D721Med (cell line): ENCODE data around the gene MT1E.
A peak's percentile ranks its signal among the peaks of the same experiment; 100 is the strongest.

ENCODE experiments used
- DNase-seq: peaks from one replicate; pipeline ENCODE4 v3.0.0; 2011; ENCODE audit warnings: low spot score; ENCODE audit not compliant: insufficient read length
- FAIRE-seq: peaks from 2 replicates; lab custom pipeline; 2011; peaks lifted over from hg19 to GRCh38; lab: Jason Lieb, UNC
- TF ChIP-seq, protein P1 (sequence below): IDR thresholded peaks from 2 replicates; pipeline ENCODE4 v1.5.1; 2012; ENCODE audit warnings: mild to moderate bottlenecking, control low read depth; ENCODE audit not compliant: insufficient read depth; ENCODE audit errors: missing control alignments

MT1E gene

DNA sequence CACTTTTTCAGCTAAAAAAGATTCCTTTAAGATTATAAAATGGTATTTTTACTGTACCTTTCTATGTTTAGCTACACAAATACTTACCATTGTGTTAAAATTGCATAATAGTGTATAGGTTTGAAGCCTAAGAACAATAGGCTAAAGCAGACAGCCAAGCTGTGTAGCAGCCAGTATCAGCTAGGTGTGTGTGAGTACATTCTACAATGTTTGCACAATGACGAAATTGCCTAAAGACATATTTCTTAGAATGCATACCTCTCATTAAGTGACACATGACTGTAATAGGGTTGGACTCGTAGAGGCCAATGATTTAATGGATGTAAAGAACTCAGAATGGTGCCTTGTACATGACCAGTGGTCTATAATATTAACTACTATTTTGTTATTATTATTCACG, 24.2 kb downstream of the MT1E start:
- no peak for FAIRE-seq
- DNase-seq, result no peak
- TF ChIP-seq, protein P1, sequence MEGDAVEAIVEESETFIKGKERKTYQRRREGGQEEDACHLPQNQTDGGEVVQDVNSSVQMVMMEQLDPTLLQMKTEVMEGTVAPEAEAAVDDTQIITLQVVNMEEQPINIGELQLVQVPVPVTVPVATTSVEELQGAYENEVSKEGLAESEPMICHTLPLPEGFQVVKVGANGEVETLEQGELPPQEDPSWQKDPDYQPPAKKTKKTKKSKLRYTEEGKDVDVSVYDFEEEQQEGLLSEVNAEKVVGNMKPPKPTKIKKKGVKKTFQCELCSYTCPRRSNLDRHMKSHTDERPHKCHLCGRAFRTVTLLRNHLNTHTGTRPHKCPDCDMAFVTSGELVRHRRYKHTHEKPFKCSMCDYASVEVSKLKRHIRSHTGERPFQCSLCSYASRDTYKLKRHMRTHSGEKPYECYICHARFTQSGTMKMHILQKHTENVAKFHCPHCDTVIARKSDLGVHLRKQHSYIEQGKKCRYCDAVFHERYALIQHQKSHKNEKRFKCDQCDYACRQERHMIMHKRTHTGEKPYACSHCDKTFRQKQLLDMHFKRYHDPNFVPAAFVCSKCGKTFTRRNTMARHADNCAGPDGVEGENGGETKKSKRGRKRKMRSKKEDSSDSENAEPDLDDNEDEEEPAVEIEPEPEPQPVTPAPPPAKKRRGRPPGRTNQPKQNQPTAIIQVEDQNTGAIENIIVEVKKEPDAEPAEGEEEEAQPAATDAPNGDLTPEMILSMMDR, result no peak

DNA sequence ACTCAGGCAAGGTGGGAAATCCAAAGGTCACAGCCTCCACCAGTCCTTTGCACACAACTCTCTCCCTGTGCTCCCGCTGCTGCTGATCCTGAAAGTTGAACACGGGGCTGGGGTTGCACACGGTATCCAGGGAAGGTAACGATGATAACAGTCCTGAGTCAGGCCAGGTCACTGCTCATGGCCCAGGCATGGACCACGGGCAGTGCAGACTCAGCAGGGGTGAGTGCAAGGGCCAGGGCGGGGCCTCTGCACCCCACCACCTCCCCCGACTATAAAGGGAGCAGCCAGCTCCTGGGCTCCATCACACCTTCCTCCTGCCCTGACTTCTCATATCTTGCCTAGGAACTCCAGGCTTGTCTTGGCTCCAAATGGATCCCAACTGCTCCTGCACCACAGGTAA, 26.0 kb downstream of the MT1E start, which contains the start of gene MT1B:
Gene MT1B, plus strand, starts transcription at position 301 of the 400 bp plus-strand sequence. Its CDS starts 68 bp downstream, at position 369.
- TF ChIP-seq, protein P1, result no peak
- FAIRE-seq (no peak), DNase-seq (no peak)

DNA sequence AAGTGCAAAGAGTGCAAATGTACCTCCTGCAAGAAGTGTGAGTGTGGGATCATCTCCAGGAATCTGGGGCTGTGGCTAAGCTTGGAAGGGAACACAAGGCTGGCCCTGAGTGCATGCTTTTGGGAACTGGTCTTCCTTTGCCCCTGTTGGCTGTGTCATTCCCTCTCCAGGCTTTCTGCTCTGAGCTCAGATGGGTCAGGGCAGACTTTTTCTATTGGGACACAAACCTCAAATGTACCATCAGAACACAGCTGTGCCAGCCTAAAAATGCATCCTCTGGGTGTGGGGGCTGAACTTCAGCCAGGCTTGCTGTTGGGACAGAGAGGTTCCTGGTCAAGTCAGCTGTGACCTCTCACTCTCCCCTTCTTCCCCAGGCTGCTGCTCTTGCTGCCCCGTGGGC, 27.0 kb downstream of the MT1E start:
- DNase-seq (no peak), FAIRE-seq (no peak)
- TF ChIP-seq, protein P1, result no peak

DNA sequence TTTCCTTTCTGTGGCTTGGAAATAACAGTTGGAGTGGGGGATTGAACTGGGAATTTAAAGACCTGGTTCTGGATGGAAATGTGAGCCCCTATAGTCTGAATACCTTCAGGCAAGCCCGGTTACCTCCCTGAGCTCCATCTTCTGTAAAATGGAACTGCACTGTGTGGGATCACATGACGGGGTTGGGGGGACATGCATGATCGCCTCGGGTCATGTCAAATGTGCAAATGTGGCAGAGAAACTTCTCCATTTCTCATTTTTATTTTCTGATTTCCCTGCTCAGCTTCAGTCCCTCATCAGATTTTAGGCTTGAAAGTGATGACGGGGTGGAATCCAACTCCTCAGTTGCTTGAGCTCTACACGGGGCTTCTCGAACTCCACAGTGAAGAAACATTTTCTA, 27.6 kb downstream of the MT1E start:
- FAIRE-seq (no peak), DNase-seq (no peak)
- TF ChIP-seq, protein P1, result no peak

DNA sequence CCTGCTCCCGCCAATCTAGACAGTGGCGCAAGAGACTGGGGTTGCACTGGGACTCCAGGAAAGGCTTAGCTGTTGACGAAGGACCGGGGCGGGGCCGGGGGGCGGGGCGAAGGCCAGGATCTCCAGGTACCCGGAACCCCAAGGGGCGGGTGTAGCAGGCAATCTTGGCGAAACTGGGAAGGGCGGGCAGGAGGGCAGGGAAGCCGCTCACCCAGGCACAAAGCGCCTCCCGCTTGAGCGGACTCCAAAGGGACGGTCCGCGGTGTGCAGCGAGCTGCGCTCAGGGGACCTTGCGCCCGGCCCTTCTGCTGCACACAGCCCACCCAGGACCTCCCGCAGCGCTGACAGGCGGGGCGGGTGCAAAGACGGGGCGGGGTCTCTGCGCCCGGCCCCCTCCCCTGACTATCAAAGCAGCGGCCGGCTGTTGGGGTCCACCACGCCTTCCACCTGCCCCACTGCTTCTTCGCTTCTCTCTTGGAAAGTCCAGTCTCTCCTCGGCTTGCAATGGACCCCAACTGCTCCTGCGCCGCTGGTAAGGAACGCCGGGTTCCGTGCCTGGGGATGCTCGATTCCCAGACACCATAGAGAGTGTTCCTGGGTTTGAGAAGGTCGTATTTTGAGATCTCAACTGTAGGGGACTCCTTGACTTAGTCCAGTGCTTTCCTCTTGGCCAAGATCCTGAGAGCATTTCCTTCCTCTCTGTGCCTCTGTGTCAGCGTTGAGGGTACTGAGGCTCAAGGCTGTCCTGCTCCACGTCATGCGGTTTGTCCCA, 32.2 kb downstream of the MT1E start, which contains the start of gene MT1F:
Gene MT1F, plus strand, starts transcription at position 405 of the 772 bp plus-strand sequence. Its CDS starts 100 bp downstream, at position 505.
- TF ChIP-seq, protein P1, result no peak
- peak; percentile 26 for DNase-seq
- no peak for FAIRE-seq

DNA sequence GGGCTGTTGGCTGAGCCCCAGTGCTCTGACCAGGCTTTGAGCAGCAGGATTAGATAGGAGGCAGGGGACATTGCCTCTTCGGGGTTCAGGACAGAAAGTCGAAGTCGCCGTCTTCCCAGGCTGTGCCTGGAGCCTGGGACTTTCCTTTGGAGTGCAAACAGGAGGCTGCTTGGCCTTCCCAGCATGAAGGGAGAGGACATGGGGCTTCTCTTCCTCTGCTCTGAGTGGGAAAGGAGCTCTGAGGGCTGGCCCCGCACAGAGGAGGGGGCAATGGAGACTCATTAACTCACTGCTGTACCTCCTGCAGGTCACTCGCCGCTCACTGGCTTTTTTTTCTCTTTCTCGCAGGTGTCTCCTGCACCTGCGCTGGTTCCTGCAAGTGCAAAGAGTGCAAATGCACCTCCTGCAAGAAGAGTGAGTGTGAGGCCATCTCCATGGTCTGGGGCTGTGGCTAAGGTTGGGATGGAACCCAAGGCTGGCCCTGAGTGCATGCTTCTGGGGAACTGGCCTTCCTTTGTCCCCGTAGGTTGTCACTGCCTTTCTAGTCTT, 32.8 kb downstream of the MT1E start:
- TF ChIP-seq, protein P1, result no peak
- FAIRE-seq (no peak), DNase-seq (no peak)
